Neural progenitor cell (in vitro differentiated cells): ENCODE measurements around the gene CTH. TPM values are rescaled to one million over a fixed set of nuclear protein-coding genes. Genes with fewer than 3 reads are reported as not detected.
A peak's percentile ranks its signal among the peaks of the same experiment; 100 is the strongest.

ENCODE experiments used
- DNase-seq: peaks from one replicate; pipeline ENCODE4 v3.0.0-alpha.2; 2016; ENCODE audit warnings: low spot score
- H2AFZ ChIP-seq: fragments of 200-600 bp; sonication (generic); replicated peaks from 2 replicates; pipeline ENCODE4 v1.6.1; 2016; ENCODE audit warnings: antibody characterized with exemption
- H3F3A ChIP-seq: fragments of 200-600 bp; sonication (generic); 2 replicates; pipeline ENCODE4 v1.6.1; 2016; ENCODE audit warnings: antibody characterized with exemption, low read depth
- H3K27ac ChIP-seq: fragments of 200-600 bp; sonication (generic); 2 replicates; pipeline ENCODE4 v1.5.1; 2016; ENCODE audit warnings: mild to moderate bottlenecking
- H3K27me3 ChIP-seq: fragments of 200-600 bp; sonication (generic); 2 replicates; pipeline ENCODE4 v1.6.1; 2016; ENCODE audit warnings: mild to moderate bottlenecking, moderate library complexity
- H3K36me3 ChIP-seq: fragments of 200-600 bp; sonication (generic); 2 replicates; pipeline ENCODE4 v1.5.1; 2016
- H3K4me1 ChIP-seq: fragments of 200-600 bp; sonication (generic); 2 replicates; pipeline ENCODE4 v1.6.1; 2016; ENCODE audit warnings: mixed run types
- H3K4me2 ChIP-seq: fragments of 200-600 bp; sonication (generic); 2 replicates; pipeline ENCODE4 v1.6.1; 2016
- H3K4me3 ChIP-seq: fragments of 200-600 bp; sonication (generic); 2 replicates; pipeline ENCODE4 v1.5.1; 2016
- H3K79me2 ChIP-seq: fragments of 200-600 bp; sonication (generic); 2 replicates; pipeline ENCODE4 v1.6.1; 2016; ENCODE audit warnings: low read depth
- H3K9ac ChIP-seq: fragments of 200-600 bp; sonication (generic); 2 replicates; pipeline ENCODE4 v1.6.1; 2016
- H3K9me3 ChIP-seq: fragments of 200-600 bp; sonication (generic); 2 replicates; pipeline ENCODE4 v1.5.1; 2016; ENCODE audit warnings: low read depth
- H4K20me1 ChIP-seq: fragments of 200-600 bp; sonication (generic); 2 replicates; pipeline ENCODE4 v1.6.1; 2016; ENCODE audit warnings: low read depth
- H3K27ac Mint-ChIP-seq: 3 replicates; pipeline ENCODE4 v1.8.0; 2021; ENCODE audit warnings: mixed read lengths
- H3K27me3 Mint-ChIP-seq: 2 replicates; pipeline ENCODE4 v1.8.0; 2022; ENCODE audit warnings: low read depth, mild to moderate bottlenecking, inconsistent platforms, moderate library complexity, mixed read lengths; ENCODE audit not compliant: insufficient read depth
- H3K36me3 Mint-ChIP-seq: 3 replicates; pipeline ENCODE4 v1.8.0; 2021; ENCODE audit warnings: mixed read lengths
- H3K4me1 Mint-ChIP-seq: 3 replicates; pipeline ENCODE4 v1.8.0; 2021; ENCODE audit warnings: mixed read lengths
- H3K4me3 Mint-ChIP-seq: 3 replicates; pipeline ENCODE4 v1.8.0; 2021; ENCODE audit warnings: mild to moderate bottlenecking, moderate library complexity, mixed read lengths
- H3K9me3 Mint-ChIP-seq: 3 replicates; pipeline ENCODE4 v1.8.0; 2020; ENCODE audit warnings: mixed read lengths
- CTCF ChIP-seq: fragments of 200-600 bp; sonication (generic); IDR thresholded peaks from 2 replicates; pipeline ENCODE4 v1.5.1; 2017; ENCODE audit warnings: antibody characterized with exemption, mild to moderate bottlenecking
- EZH2 ChIP-seq: fragments of 200-600 bp; sonication (generic); IDR thresholded peaks from 2 replicates; pipeline ENCODE4 v1.6.1; 2017; ENCODE audit warnings: antibody characterized with exemption, mild to moderate bottlenecking, moderate library complexity
- EZH2phosphoT487 ChIP-seq: fragments of 200-600 bp; sonication (generic); IDR thresholded peaks from 2 replicates; pipeline ENCODE4 v1.6.1; 2017; ENCODE audit warnings: antibody characterized with exemption
- total RNA-seq: library from RNA; depleted of rRNA; stranded (reverse); fragments of >200 nt; gene quantifications from 2 replicates; pipeline ENCODE4 v1.2.3, GENCODE V29; 2015; ENCODE audit warnings: low replicate concordance

Gene CTH
- total RNA-seq, 1 donor from 2014 or later, result 16.0 TPM

DNA sequence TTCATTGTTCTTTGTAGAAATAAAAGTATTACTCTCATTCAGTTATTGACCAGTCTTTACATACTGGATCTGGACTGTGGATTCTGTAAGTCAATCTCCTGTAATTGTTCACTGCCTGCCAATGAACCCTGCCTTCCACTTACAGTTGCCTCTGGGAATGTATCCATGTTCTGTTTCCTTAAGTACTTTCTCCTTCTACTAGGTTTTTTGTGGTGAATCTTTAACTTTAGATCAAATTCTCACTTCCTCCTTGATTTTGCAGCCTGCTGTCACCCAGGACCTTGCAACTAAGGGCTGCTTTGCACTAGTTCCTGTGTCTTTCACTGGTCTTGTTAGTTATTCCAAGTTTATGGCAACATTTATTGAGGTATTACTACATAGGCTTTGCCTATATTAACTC, 28.4 kb upstream of the CTH start:
- no peak overlapping the region for H3K9ac ChIP-seq
- no peaks in the 10 kb centered on the region for H3K79me2 ChIP-seq
- H3F3A ChIP-seq, result no peaks in the 10 kb centered on the region
- H2AFZ ChIP-seq, result peak overlapping the region; percentile 10
- H3K4me3 ChIP-seq, result no peak overlapping the region
- Mint-ChIP-seq H3K27ac (no peak overlapping the region), H3K27me3 (peaks cover 5% of the 10 kb centered on the region), H3K4me3 (no peak overlapping the region), H3K36me3 (no peaks in the 10 kb centered on the region), H3K4me1 (peaks cover 2% of the 10 kb centered on the region), H3K9me3 (no peaks in the 10 kb centered on the region)
- TF ChIP-seq EZH2 (no peak), EZH2phosphoT487 (no peak), CTCF (no peak)
- DNase-seq, result no peak
- no peaks in the 10 kb centered on the region for H3K4me1 ChIP-seq
- H3K27me3 ChIP-seq, result no peaks in the 10 kb centered on the region
- H3K4me2 ChIP-seq, result no peak overlapping the region
- no peaks in the 10 kb centered on the region for H4K20me1 ChIP-seq
- H3K36me3 ChIP-seq, result no peaks in the 10 kb centered on the region
- no peak overlapping the region for H3K27ac ChIP-seq
- H3K9me3 ChIP-seq, result no peaks in the 10 kb centered on the region

DNA sequence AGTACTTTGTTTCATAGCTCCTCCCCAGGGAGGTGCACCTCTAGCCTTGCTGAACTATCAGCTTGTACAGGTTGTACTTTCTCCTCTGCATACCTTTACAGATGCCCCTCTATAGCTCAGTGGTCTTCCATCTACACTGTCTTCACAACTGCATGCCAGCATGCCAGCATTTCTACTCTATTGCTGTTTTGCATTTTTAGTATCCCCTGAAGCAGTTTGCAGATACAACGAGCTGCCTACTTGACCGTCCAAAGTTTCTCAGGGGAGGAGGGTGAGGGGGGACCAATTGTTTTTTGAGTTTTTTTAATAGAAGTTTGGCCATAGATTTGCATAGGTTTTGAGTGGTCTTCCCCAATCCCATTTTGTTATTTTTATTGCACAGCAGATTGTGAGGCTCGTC, 27.6 kb upstream of the CTH start:
- Histone ChIP-seq H3K4me1 (no peaks in the 10 kb centered on the region), H3K27ac (no peak overlapping the region), H2AFZ (no peak overlapping the region), H3K79me2 (no peaks in the 10 kb centered on the region), H3K36me3 (no peaks in the 10 kb centered on the region), H3K4me2 (no peak overlapping the region), H3F3A (no peaks in the 10 kb centered on the region), H3K9me3 (no peaks in the 10 kb centered on the region), H3K9ac (no peak overlapping the region), H4K20me1 (no peaks in the 10 kb centered on the region), H3K27me3 (no peaks in the 10 kb centered on the region), H3K4me3 (no peak overlapping the region)
- Mint-ChIP-seq H3K36me3 (no peaks in the 10 kb centered on the region), H3K27ac (no peak overlapping the region), H3K27me3 (peaks cover 5% of the 10 kb centered on the region), H3K4me1 (peaks cover 2% of the 10 kb centered on the region), H3K4me3 (no peak overlapping the region), H3K9me3 (no peaks in the 10 kb centered on the region)
- no peak for DNase-seq
- no peak for TF ChIP-seq CTCF
- no peak for TF ChIP-seq EZH2phosphoT487
- TF ChIP-seq EZH2, result no peak

GRCh38 chr1:70384542-70384941, 26.5 kb upstream of the CTH start:
- Histone ChIP-seq H3K79me2 (no peaks in the 10 kb centered on the region), H3K27ac (no peak overlapping the region), H3K9me3 (no peaks in the 10 kb centered on the region), H3K36me3 (no peaks in the 10 kb centered on the region), H3K9ac (no peak overlapping the region), H3K4me1 (no peaks in the 10 kb centered on the region), H3K4me2 (no peak overlapping the region), H3F3A (no peaks in the 10 kb centered on the region), H3K4me3 (no peak overlapping the region), H4K20me1 (no peaks in the 10 kb centered on the region), H3K27me3 (no peaks in the 10 kb centered on the region), H2AFZ (no peak overlapping the region)
- Mint-ChIP-seq H3K4me3 (no peak overlapping the region), H3K27me3 (peaks cover 5% of the 10 kb centered on the region), H3K9me3 (no peaks in the 10 kb centered on the region), H3K27ac (no peak overlapping the region), H3K4me1 (no peaks in the 10 kb centered on the region), H3K36me3 (no peaks in the 10 kb centered on the region)
- TF ChIP-seq EZH2 (no peak), EZH2phosphoT487 (no peak), CTCF (no peak)
- no peak for DNase-seq
